Jurkat, Clone E6-1 (cell line): ENCODE data around the gene PTPRR.
A peak's percentile ranks its signal among the peaks of the same experiment; 100 is the strongest.

Source experiments
- DNase-seq: peaks from one replicate; pipeline ENCODE4 v3.0.0-alpha.2; 2011; ENCODE audit warnings: low read depth, low spot score
- H3K4me3 ChIP-seq: 2 replicates; pipeline ENCODE4 v1.5.1; 2011; ENCODE audit warnings: mild to moderate bottlenecking, low read length, control low read depth, moderate library complexity

PTPRR gene

GRCh38 chr12:70845268-70845667 lies 75.3 kb downstream of the PTPRR start:
- H3K4me3 ChIP-seq, result no peak overlapping the region
- no peak for DNase-seq

GRCh38 chr12:70843363-70843762 lies 77.2 kb downstream of the PTPRR start:
- DNase-seq, result no peak
- no peak overlapping the region for H3K4me3 ChIP-seq

GRCh38 chr12:70842942-70843341 lies 77.6 kb downstream of the PTPRR start:
- DNase-seq, result no peak
- no peak overlapping the region for H3K4me3 ChIP-seq

GRCh38 chr12:70842136-70842535 lies 78.4 kb downstream of the PTPRR start:
- peak; percentile 9 for DNase-seq
- H3K4me3 ChIP-seq, result no peak overlapping the region

GRCh38 chr12:70840656-70841350 lies 79.7 kb downstream of the PTPRR start:
- DNase-seq, result no peak
- H3K4me3 ChIP-seq, result no peak overlapping the region

GRCh38 chr12:70839544-70839943 lies 81.0 kb downstream of the PTPRR start:
- no peak for DNase-seq
- no peak overlapping the region for H3K4me3 ChIP-seq

- no peak for DNase-seq
- no peak overlapping the region for H3K4me3 ChIP-seq
These were observed 82.4 kb downstream of the PTPRR start for GRCh38 chr12:70838127-70838526.

- no peak overlapping the region for H3K4me3 ChIP-seq
- DNase-seq, result no peak
These were observed 83.5 kb downstream of the PTPRR start for GRCh38 chr12:70837026-70837425.

GRCh38 chr12:70835948-70836347 lies 84.6 kb downstream of the PTPRR start:
- DNase-seq, result no peak

GRCh38 chr12:70831543-70831942 lies 89.0 kb downstream of the PTPRR start:
- no peak for DNase-seq
- H3K4me3 ChIP-seq, result no peak overlapping the region

More at GRCh38 chr12:70835948-70836347, 84.6 kb downstream of the PTPRR start:
- no peak overlapping the region for H3K4me3 ChIP-seq

GRCh38 chr12:70830221-70831061 lies 90.1 kb downstream of the PTPRR start:
- DNase-seq, result no peak
- H3K4me3 ChIP-seq, result no peak overlapping the region

GRCh38 chr12:70829070-70829469 lies 91.5 kb downstream of the PTPRR start:
- H3K4me3 ChIP-seq, result no peak overlapping the region
- no peak for DNase-seq

- DNase-seq, result no peak
- H3K4me3 ChIP-seq, result no peak overlapping the region
These were observed 92.2 kb downstream of the PTPRR start for GRCh38 chr12:70828351-70828750.

- no peak for DNase-seq
These were observed 94.4 kb downstream of the PTPRR start for GRCh38 chr12:70826156-70826555.

GRCh38 chr12:70824511-70824910 lies 96.0 kb downstream of the PTPRR start:
- H3K4me3 ChIP-seq, result no peak overlapping the region
- DNase-seq, result no peak

More at GRCh38 chr12:70826156-70826555, 94.4 kb downstream of the PTPRR start:
- H3K4me3 ChIP-seq, result no peak overlapping the region

- H3K4me3 ChIP-seq, result no peak overlapping the region
- no peak for DNase-seq
These were observed 97.2 kb downstream of the PTPRR start for GRCh38 chr12:70823182-70823976.

- no peak overlapping the region for H3K4me3 ChIP-seq
- no peak for DNase-seq
These were observed 98.1 kb downstream of the PTPRR start for GRCh38 chr12:70822412-70822811.

- no peak overlapping the region for H3K4me3 ChIP-seq
- no peak for DNase-seq
These were observed 104.6 kb downstream of the PTPRR start for GRCh38 chr12:70815971-70816391.

- DNase-seq, result no peak
- no peak overlapping the region for H3K4me3 ChIP-seq
These were observed 105.5 kb downstream of the PTPRR start for GRCh38 chr12:70815056-70815455.

GRCh38 chr12:70813559-70813958 lies 107.0 kb downstream of the PTPRR start:
- H3K4me3 ChIP-seq, result no peak overlapping the region
- no peak for DNase-seq
